Esophagus squamous epithelium (tissue), 5 donors: Measurements from ENCODE around the gene C1orf50. TPM values are rescaled to one million over a fixed set of nuclear protein-coding genes. Genes with fewer than 3 reads are reported as not detected.

ENCODE experiments used
- DNase-seq: peaks from one replicate; lab custom pipeline; 2025; lab: John Stamatoyannopoulos, UW
- H3K27ac ChIP-seq, 4 donors: fragments of 200-600 bp; sonication (generic); one replicate each; pipeline ENCODE4 v1.5.1; 2016 to 2019; ENCODE audit warnings: mild to moderate bottlenecking in 1 of 4
- H3K27me3 ChIP-seq, 4 donors: fragments of 200-600 bp; sonication (generic); 1 replicate in 3 of 4; 2 replicates in 1 of 4; pipeline versions ENCODE4 v1.5.1 to v1.6.0; 2017 to 2021; ENCODE audit warnings: antibody characterized with exemption in 1 of 4
- H3K36me3 ChIP-seq, 3 donors: fragments of 200-600 bp; sonication (generic); one replicate each; pipeline ENCODE4 v1.5.1; 2016 to 2019
- H3K4me1 ChIP-seq, 3 donors: fragments of 200-600 bp; sonication (generic); one replicate each; pipeline ENCODE4 v1.5.1; 2017 to 2019
- H3K4me3 ChIP-seq, 4 donors: fragments of 200-600 bp; sonication (generic); 1 replicate in 3 of 4; 2 replicates in 1 of 4; pipeline ENCODE4 v1.5.1; 2016 to 2019; ENCODE audit warnings: mild to moderate bottlenecking in 2 of 4, moderate library complexity in 1 of 4
- H3K9me3 ChIP-seq, 3 donors: fragments of 200-600 bp; sonication (generic); one replicate each; pipeline ENCODE4 v1.5.1; 2016 to 2019
- CTCF ChIP-seq, 6 experiments: fragments of 450-650 bp in 4 of 6; fragments of 200-600 bp in 2 of 6; sonication (generic) in 2 of 6; IDR thresholded peaks; one replicate each; pipeline ENCODE4 v1.5.1; 2016 to 2019; ENCODE audit warnings: antibody characterized with exemption in 6 of 6, mild to moderate bottlenecking in 4 of 6, moderate library complexity in 4 of 6
- POLR2A ChIP-seq, 4 donors: fragments of 450-650 bp; IDR thresholded peaks; one replicate each; pipeline ENCODE4 v1.6.1; 2017; ENCODE audit warnings: antibody characterized with exemption in 4 of 4, mild to moderate bottlenecking in 4 of 4, moderate library complexity in 3 of 4
- WGBS, 2 donors: methylation state at CpG; one replicate each; pipeline ENCODE4 v1.1.5; 2018; 5-methylcytosine and 5-hydroxymethylcytosine counted together
- intact Hi-C: fragments of 100-400 bp; cut with DNase I; formaldehyde crosslinking; loops from one replicate; pipeline ENCODE4 v1.15.0; 2022
- total RNA-seq, 4 donors: library from RNA; depleted of rRNA; stranded (reverse); fragments of >200 nt; gene quantifications; one replicate each; pipeline ENCODE4 v1.1.0, GENCODE V29; 2016
- donor health status: DM: yes; HTN: yes; CAD: no.

C1orf50 gene
- total RNA-seq, 4 donors from 2014 or later = 1.5 to 15.4 (median 3.8) TPM

- 64 to 67% methylated on average over 1 of the region's 1 CpG for WGBS, 2 donors
- intact Hi-C loops = no loop called here
- TF ChIP-seq POLR2A (IDR thresholded peaks at IDR 0.05) (no peak), CTCF (IDR thresholded peaks at IDR 0.05) (no peak)
- H3K4me1 ChIP-seq = peaks cover 9 to 39% (median 11%) of the 10 kb centered on the region in 3 donors
- no peaks in the 10 kb centered on the region for H3K27me3 ChIP-seq
- H3K27ac ChIP-seq = no peak overlapping the region
- no peak overlapping the region for H3K4me3 ChIP-seq
- no peak for DNase-seq
- H3K9me3 ChIP-seq = no peaks in the 10 kb centered on the region
- no peaks in the 10 kb centered on the region for H3K36me3 ChIP-seq
Observed at GRCh38 chr1:42820813-42821212, 53.8 kb downstream of the C1orf50 start.

DNA sequence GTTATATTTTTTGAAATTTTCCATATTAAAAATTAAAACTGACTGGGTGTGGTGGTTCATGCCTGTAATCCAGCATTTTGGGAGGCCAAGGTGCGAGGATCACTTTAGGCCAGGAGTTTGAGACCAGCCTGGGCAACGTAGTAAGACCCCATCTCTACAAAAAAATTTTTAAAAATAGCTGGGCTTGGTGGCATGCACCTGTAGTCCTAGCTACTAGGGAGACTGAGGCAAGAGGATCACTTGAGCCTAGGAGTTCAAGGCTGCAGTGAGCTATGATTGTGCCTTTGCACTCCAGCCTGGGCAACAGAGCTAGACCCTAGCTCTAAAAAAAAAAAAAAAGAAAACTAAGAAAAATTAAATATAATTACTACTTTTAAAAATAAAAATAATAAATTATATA lies 54.6 kb downstream of the C1orf50 start:
- intact Hi-C loops = no loop called here
- H3K27me3 ChIP-seq = no peaks in the 10 kb centered on the region
- no peak for DNase-seq
- H3K4me3 ChIP-seq = no peak overlapping the region
- H3K27ac ChIP-seq = no peak overlapping the region
- peaks cover under 1 to 31% (median 6%) of the 10 kb centered on the region in 3 donors for H3K4me1 ChIP-seq
- H3K9me3 ChIP-seq = no peaks in the 10 kb centered on the region
- no peak for TF ChIP-seq CTCF (IDR thresholded peaks at IDR 0.05)
- no peak for TF ChIP-seq POLR2A (IDR thresholded peaks at IDR 0.05)
- H3K36me3 ChIP-seq = no peaks in the 10 kb centered on the region
- 90 to 94% methylated on average over 2 of the region's 2 CpGs for WGBS, 2 donors

DNA sequence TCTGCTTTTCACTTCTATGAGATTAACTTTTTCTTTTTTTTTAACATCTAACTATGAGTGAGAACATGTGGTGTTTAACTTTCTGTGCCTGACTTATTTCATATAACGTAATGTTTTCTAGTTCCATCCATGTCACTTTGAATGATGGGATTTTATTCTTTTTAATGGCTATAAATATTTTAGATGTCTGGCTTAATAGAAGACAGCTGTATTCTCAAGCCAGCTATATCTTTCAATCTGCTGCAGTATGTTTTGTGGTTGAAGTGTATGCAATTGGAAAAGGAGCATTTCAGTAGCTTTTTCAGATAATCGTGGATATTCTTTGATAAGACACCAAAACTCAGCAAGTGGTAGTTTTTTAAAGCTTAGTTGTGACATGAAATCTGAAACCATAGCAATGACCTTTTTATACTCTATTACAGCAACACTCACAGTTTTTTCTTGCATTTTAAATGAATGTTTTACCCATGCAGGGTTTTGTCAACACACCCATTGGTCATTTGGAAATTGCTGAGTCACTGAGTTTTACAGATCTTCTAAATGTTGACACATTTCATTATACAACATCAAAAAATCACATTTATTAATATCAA lies 55.8 kb downstream of the C1orf50 start:
- DNase-seq = no peak
- WGBS, 2 donors = 42 to 47% methylated on average over 2 of the region's 2 CpGs
- H3K4me3 ChIP-seq = no peak overlapping the region

GRCh38 chr1:42824481-42825035 lies 57.5 kb downstream of the C1orf50 start:
- TF ChIP-seq POLR2A (IDR thresholded peaks at IDR 0.05) (no peak), CTCF (IDR thresholded peaks at IDR 0.05) (no peak)

More for the DNA sequence above, 55.8 kb downstream of the C1orf50 start:
- no peak for TF ChIP-seq CTCF (IDR thresholded peaks at IDR 0.05)
- TF ChIP-seq POLR2A (IDR thresholded peaks at IDR 0.05) = no peak
- H3K27me3 ChIP-seq = no peaks in the 10 kb centered on the region
- H3K9me3 ChIP-seq = no peaks in the 10 kb centered on the region
- H3K4me1 ChIP-seq = peaks cover 0 to 24% (median under 1%) of the 10 kb centered on the region in 3 donors
- H3K27ac ChIP-seq = peak overlapping the region in 1 of 4 donors; percentile 22
- H3K36me3 ChIP-seq = peaks cover 0 to 5% (median 0%) of the 10 kb centered on the region in 3 donors
- intact Hi-C loops = no loop called here

DNA sequence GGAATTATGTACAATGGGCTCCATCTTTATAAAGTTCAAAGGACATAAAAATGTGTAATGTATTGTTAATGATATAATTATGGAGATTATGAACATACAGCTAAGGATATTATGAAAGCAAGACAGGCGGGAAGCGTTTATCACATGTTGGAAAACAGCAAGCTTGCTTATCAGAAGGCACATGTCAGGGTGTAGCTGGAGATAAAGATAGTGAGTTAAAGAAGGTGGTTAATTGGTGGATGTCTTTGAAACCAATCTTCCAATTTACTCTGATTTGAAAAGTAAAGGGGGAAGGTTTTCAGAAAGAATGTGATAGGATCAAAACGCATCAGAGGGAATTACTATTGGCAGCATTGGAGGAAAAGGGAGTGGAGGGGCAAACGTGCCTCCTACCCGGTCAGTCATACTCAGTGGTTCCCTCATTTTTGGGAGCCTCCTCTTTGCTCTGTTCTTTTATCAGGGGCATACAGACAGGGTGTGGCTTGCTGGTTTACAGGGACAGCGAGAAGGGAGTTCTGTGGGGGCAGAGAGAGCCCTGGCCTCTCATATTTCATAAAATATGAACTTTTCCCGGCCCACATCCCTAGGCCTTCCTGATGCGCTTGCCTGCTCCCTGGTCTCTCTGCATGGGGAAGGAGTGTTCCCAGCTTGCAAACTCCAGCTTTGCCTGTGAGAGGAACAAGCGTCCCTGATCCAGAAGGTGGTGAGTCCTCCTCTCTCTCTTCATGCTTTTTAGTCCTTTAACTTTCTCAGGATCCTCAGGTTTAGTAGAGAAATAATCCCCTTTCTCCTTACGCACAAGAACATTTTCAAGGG lies 58.2 kb downstream of the C1orf50 start:
- no peak overlapping the region for H3K27ac ChIP-seq
- peaks cover 0 to 27% (median 0%) of the 10 kb centered on the region in 3 donors for H3K36me3 ChIP-seq
- peaks cover 0 to 16% (median 0%) of the 10 kb centered on the region in 3 donors for H3K4me1 ChIP-seq
- no peaks in the 10 kb centered on the region for H3K9me3 ChIP-seq
- no peaks in the 10 kb centered on the region for H3K27me3 ChIP-seq
- no peak overlapping the region for H3K4me3 ChIP-seq
- TF ChIP-seq POLR2A (IDR thresholded peaks at IDR 0.05) (no peak), CTCF (IDR thresholded peaks at IDR 0.05) (no peak)
- no peak for DNase-seq
- WGBS, 2 donors = 80 to 84% methylated on average over 10 of the region's 10 CpGs
- intact Hi-C loops = no loop called here

More at GRCh38 chr1:42824481-42825035, 57.5 kb downstream of the C1orf50 start:
- Histone ChIP-seq H3K27ac (no peak overlapping the region), H3K4me3 (no peak overlapping the region), H3K4me1 (peaks cover 0 to 16% (median 0%) of the 10 kb centered on the region in 3 donors), H3K36me3 (peaks cover 0 to 20% (median 0%) of the 10 kb centered on the region in 3 donors), H3K9me3 (no peaks in the 10 kb centered on the region), H3K27me3 (no peaks in the 10 kb centered on the region)
- WGBS, 2 donors = 92 to 93% methylated on average over 4 of the region's 4 CpGs
- intact Hi-C loops = no loop called here
- DNase-seq = no peak
